ENCODE results near the gene EDIL3. TPM values are rescaled to one million over a fixed set of nuclear protein-coding genes. Genes with fewer than 3 reads are reported as not detected.

EDIL3 gene
- total and polyA plus RNA-seq, 2 donors (not counting 3 experiments of a cell fraction or from before 2014, with no cell fraction given) = 9.1 to 28.8 TPM

DNA sequence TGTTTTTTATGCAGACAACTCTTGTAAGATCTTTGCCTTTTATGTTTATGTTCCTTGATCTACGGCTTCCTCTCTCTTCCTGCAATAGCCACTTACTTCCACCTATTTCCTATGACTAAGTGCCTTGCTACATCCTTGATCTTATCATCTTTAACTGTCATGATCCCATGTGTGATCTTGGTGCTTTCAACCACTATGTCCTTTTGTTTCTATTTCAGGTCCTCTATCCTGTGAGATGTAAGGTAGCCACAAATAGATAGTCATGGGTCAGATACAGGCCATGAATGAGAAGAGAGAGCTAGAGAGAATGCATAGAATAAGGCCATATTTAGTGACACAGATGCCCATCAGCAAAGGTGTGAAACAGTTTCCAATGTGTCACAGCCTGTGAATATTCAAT, 420.4 kb downstream of the EDIL3 start:
- Histone ChIP-seq H3K9me3 (replicated peaks; ENCODE audit: control insufficient read depth, insufficient read depth, low read length) (no peaks in the 10 kb centered on the region), H3K4me3 (replicated peaks in 1 of 3; ENCODE audit: insufficient read depth in 1 of 3, low read depth in 1 of 3, low read length in 3 of 3) (no peak overlapping the region), H3K4me1 (ENCODE audit: control insufficient read depth, extremely low read depth, insufficient read depth, low read length) (peaks cover 14% of the 10 kb centered on the region), H3K9me1 (replicated peaks; ENCODE audit: control insufficient read depth, extremely low read depth, insufficient read depth, low read length) (no peaks in the 10 kb centered on the region), H4K20me1 (replicated peaks; ENCODE audit: control insufficient read depth, extremely low read depth, insufficient read depth, low read length) (no peaks in the 10 kb centered on the region), H3K79me2 (ENCODE audit: control insufficient read depth, insufficient read depth, low read length) (no peaks in the 10 kb centered on the region), H3K27me3 (ENCODE audit: control insufficient read depth in 2 of 2, insufficient read depth in 2 of 2, low read length in 2 of 2) (no peaks in the 10 kb centered on the region), H2AFZ (ENCODE audit: low read depth, low read length) (peak overlapping the region; percentile 54), H3K4me2 (ENCODE audit: insufficient read depth, low read length) (peak overlapping the region; percentile 82), H3K9ac (replicated peaks; ENCODE audit: extremely low read depth, insufficient read depth, low read length) (no peak overlapping the region), H3K27ac (ENCODE audit: insufficient read depth, low read depth, low read length) (no peak overlapping the region), H3K36me3 (ENCODE audit: control insufficient read depth in 2 of 2, extremely low read depth in 1 of 2, insufficient read depth in 2 of 2, low read length in 2 of 2) (no peaks in the 10 kb centered on the region)
- dilution Hi-C loops (cut with MboI; ENCODE audit: extremely low pct_ligation_motif_present, low sequenced_read_pairs) = no loop called here
- DNase-seq (ENCODE audit: low read depth, low spot score) = peak; percentile 32
- TF ChIP-seq FOS (IDR thresholded peaks at IDR 0.05; ENCODE audit: borderline replicate concordance, insufficient read depth, low read length) (peak; percentile 52), MYC (IDR thresholded peaks at IDR 0.05; ENCODE audit: low read depth, low read length) (no peak), JUN (IDR thresholded peaks at IDR 0.05; ENCODE audit: borderline replicate concordance, insufficient read depth, insufficient read length, low read depth) (no peak), GATA2 (IDR thresholded peaks at IDR 0.05; ENCODE audit: insufficient read depth, insufficient read length, low read depth, low read length) (peak; percentile 95), POLR2AphosphoS5 (IDR thresholded peaks at IDR 0.05; ENCODE audit: insufficient read depth, low read depth, low read length) (no peak), EZH2 (IDR thresholded peaks at IDR 0.05; ENCODE audit: borderline replicate concordance, low read depth, low read length, severe bottlenecking) (no peak), POLR2A (IDR thresholded peaks at IDR 0.05; ENCODE audit: low read depth, low read length) (no peak)
- TF ChIP-seq, protein P1, sequence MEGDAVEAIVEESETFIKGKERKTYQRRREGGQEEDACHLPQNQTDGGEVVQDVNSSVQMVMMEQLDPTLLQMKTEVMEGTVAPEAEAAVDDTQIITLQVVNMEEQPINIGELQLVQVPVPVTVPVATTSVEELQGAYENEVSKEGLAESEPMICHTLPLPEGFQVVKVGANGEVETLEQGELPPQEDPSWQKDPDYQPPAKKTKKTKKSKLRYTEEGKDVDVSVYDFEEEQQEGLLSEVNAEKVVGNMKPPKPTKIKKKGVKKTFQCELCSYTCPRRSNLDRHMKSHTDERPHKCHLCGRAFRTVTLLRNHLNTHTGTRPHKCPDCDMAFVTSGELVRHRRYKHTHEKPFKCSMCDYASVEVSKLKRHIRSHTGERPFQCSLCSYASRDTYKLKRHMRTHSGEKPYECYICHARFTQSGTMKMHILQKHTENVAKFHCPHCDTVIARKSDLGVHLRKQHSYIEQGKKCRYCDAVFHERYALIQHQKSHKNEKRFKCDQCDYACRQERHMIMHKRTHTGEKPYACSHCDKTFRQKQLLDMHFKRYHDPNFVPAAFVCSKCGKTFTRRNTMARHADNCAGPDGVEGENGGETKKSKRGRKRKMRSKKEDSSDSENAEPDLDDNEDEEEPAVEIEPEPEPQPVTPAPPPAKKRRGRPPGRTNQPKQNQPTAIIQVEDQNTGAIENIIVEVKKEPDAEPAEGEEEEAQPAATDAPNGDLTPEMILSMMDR (IDR thresholded peaks at IDR 0.05; ENCODE audit: extremely low read depth in 1 of 2, insufficient read depth in 1 of 2, low read depth in 1 of 2, low read length in 2 of 2) = no peak
- TF ChIP-seq, protein P2, sequence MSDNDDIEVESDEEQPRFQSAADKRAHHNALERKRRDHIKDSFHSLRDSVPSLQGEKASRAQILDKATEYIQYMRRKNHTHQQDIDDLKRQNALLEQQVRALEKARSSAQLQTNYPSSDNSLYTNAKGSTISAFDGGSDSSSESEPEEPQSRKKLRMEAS (IDR thresholded peaks at IDR 0.05; ENCODE audit: insufficient read depth, insufficient read length) = no peak
- intact Hi-C loops (cut with micrococcal nuclease) = no loop called here
- CTCF ChIA-PET = interaction anchor here (0.7 kb wide), 1 partner anchor 8 kb away, joined by 3 read pairs; no protein-coding TSS in a partner anchor
- no TSS peak for BruUV-seq (replicated peaks)
- POLR2A ChIA-PET = no interaction called here
- FAIRE-seq = peak; percentile 40
